NCI-H2196 (cell line): ENCODE results near the gene SMIM1.
A peak's percentile ranks its signal among the peaks of the same experiment; 100 is the strongest.

Source experiments
- DNase-seq: peaks from one replicate; lab custom pipeline; 2025; ENCODE audit not compliant: unreplicated experiment; lab: John Stamatoyannopoulos, UW

SMIM1 gene, protein sequence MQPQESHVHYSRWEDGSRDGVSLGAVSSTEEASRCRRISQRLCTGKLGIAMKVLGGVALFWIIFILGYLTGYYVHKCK

GRCh38 chr1:3772715-3773571 is at the start of gene SMIM1:
TSS of gene SMIM1 (plus strand) at chr1:3772749. CDS start at chr1:3775374, 2,625 bp downstream.
- no peak for DNase-seq

DNA sequence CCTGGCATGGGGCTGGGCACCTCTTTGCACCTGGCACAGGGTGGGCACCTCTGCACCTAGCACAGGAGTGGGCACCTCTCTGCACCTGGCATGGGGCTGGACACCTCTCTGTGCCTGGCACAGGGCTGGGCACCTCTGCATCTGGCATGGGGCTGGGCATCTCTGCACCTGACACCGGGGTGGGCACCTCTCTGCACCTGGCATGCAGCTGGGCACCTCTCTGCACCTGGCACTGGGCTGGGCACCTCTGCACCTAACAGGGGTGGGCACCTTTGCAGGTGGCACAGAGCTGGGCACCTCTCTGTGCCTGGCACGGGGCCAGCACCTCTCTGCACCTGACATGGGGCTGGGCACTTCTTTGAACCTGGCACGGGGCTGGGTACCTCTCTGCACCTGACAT is 49.7 kb upstream of the SMIM1 start:
- no peak for DNase-seq

DNA sequence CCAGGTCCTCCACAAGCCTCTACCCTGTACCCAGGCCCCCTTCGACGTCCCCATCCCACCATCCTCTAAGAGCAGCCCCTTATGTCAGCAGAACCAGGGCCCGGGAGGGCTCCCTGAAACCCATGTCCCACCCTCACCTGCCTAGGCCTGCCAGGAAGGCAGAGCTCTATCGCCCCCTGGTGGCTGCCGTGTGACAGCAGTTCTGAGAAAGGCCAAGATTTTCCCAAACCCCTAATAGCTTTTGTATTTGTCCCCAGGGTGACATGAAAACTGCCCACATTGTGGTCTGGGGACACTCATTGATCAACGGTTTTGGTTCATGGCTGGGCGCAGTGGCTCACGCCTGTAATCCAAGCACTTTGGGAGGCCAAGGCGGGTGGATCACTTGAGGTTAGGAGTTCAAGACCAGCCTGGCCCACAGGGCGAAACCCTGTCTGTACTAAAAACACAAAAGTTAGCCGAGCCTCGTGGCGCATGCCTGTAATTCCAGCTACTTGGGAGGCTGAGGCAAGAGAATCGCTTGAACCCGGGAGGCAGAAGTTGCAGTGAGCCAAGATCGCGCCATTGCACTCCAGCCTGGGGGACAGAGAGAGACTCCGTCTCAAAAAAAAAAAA is 48.0 kb upstream of the SMIM1 start:
- peak; percentile 85 for DNase-seq

- DNase-seq, result no peak
These were observed 47.2 kb upstream of the SMIM1 start for GRCh38 chr1:3725366-3725765.

DNA sequence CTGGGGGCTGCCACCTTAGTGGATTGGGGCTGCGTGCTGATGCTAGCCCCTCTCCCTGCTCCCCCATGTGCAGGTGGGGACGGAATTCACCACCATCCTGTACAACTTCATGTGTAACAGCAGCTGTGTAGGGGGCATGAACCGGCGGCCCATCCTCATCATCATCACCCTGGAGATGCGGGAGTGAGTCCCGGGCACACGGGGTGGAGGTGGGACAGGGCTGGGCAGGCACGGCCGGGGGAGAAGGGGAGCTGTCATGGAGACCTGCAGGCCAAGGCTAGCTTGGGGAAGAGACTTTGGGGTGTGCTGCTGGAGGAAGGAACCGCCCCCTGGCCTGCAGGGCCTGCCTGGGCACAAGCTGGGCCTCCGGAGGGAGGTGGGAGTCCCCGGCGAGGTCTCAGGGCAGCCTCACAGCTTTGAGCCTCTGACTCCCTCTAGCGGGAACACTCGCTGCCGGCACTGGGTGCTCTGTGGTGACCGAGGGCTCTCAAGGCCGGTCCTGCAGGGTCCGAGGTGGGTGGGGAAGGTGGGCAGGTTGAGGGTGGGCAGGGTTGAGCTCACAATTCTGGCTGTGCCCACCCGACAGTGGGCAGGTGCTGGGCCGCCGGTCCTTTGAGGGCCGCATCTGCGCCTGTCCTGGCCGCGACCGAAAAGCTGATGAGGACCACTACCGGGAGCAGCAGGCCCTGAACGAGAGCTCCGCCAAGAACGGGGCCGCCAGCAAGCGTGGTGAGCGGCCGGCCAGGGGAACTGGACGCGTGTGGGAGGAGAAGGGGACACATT is 45.3 kb upstream of the SMIM1 start:
- DNase-seq, result no peak

GRCh38 chr1:3727825-3728776 is 44.4 kb upstream of the SMIM1 start:
- no peak for DNase-seq

DNA sequence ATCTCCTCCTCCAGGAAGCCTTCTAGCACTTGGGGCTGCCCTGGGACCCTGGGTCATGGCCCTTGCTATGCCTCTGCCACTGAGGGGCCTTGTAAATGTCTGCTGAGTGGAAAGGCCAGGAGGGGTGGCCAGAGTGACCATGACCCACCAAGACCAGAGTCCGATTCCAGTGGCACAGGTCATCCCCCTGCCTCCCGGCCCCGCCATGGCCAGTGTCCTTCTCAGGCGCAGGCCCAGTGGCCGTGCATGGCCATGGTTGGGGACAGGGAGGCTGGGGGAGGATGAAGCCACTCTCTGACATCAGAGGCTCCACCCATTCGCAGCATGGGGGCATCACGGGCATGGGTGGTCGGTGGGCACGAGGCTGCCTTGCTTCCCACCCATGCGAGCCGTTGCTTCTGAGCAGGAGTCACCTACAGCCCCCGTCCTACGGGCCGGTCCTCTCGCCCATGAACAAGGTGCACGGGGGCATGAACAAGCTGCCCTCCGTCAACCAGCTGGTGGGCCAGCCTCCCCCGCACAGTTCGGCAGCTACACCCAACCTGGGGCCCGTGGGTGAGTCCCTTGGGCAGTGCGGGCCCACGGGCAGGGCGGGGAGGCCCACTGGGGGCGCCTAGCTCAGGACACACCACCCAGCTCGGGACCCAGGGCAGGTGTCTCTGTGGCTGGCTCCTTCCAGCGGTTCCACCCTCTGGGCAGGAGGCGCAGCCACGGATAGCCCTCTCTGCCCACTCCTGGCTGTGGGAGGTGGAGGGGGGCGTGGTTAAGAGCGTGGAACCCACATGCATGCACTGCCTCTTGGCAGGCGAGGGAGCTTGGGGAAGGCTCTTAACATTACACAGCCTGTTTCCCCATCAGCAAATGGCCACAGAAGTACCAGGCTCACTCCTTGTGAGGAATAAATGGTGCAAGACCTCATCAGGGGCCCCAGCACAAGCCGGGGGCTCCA is 42.7 kb upstream of the SMIM1 start:
- DNase-seq, result no peak

- DNase-seq, result no peak
These were observed 41.9 kb upstream of the SMIM1 start for GRCh38 chr1:3730543-3731247.

GRCh38 chr1:3731583-3732433 is 40.7 kb upstream of the SMIM1 start:
- no peak for DNase-seq

- DNase-seq, result no peak
These were observed 40.0 kb upstream of the SMIM1 start for GRCh38 chr1:3732434-3733093.

- DNase-seq, result no peak
These were observed 39.3 kb upstream of the SMIM1 start for GRCh38 chr1:3733094-3733882.

GRCh38 chr1:3733883-3734589 is 38.5 kb upstream of the SMIM1 start:
- no peak for DNase-seq

DNA sequence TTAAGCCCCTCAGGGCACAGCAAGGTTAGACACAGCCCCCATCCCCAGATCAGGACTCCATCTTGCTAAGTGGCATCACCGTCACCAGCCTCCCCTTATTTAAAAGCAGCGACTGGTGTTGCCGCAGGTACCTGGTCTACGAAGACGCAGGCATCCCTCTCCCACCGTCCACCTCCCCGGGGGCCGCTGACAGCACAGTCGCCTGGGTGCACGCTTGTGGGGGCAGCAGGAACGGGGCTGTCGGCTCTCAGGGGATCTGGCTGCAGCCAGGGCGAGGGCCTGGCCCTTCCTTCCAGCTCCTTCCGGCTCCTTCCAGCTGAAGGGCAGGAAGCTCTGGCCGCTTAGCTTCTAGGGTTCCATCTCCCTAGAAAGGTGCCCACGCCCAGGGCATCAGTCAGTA is 37.9 kb upstream of the SMIM1 start:
- DNase-seq, result no peak

- no peak for DNase-seq
These were observed 37.4 kb upstream of the SMIM1 start for GRCh38 chr1:3735027-3735681.

- no peak for DNase-seq
These were observed 36.9 kb upstream of the SMIM1 start for GRCh38 chr1:3735688-3736087.
